MCF 10A (cell line): Measurements from ENCODE around the gene CCDC12. TPM values are rescaled to one million over a fixed set of nuclear protein-coding genes. Genes with fewer than 3 reads are reported as not detected.

Source experiments
- BruUV-seq: library from RNA; stranded (reverse); fragments of 400-500 nt; replicated peaks from 2 replicates; lab custom pipeline; 2021; lab: Mats Ljungman, UMichigan
- CTCF ChIA-PET: fragments of 300-600 bp; sonication (Branson Sonifier 250); formaldehyde crosslinking; extraction: SDS; loops from one replicate; lab custom pipeline; 2021; ENCODE audit warnings: antibody characterized with exemption, inconsistent platforms; lab: Yijun Ruan, JAX
- POLR2A ChIA-PET: fragments of 300-600, 350-650 bp; sonication (Branson Sonifier 250); formaldehyde crosslinking; extraction: SDS; loops from one replicate; lab custom pipeline; 2020; ENCODE audit warnings: antibody characterized with exemption, inconsistent platforms; lab: Yijun Ruan, JAX
- DNase-seq: peaks from one replicate; pipeline ENCODE4 v3.0.0-alpha.2; 2018; ENCODE audit not compliant: unreplicated experiment
- H3K27ac Mint-ChIP-seq: one replicate; pipeline ENCODE4 v1.8.0; 2022; ENCODE audit warnings: mild to moderate bottlenecking, low read depth, mixed read lengths; ENCODE audit not compliant: unreplicated experiment
- H3K27me3 Mint-ChIP-seq: one replicate; pipeline ENCODE4 v1.8.0; 2022; ENCODE audit warnings: mixed read lengths; ENCODE audit not compliant: insufficient read depth, unreplicated experiment
- H3K36me3 Mint-ChIP-seq: one replicate; pipeline ENCODE4 v1.8.0; 2022; ENCODE audit warnings: mild to moderate bottlenecking, moderate library complexity, mixed read lengths; ENCODE audit not compliant: insufficient read depth, unreplicated experiment
- H3K4me1 Mint-ChIP-seq: one replicate; pipeline ENCODE4 v1.8.0; 2022; ENCODE audit warnings: mixed read lengths; ENCODE audit not compliant: insufficient read depth, unreplicated experiment
- H3K4me3 Mint-ChIP-seq: one replicate; pipeline ENCODE4 v1.8.0; 2022; ENCODE audit warnings: mild to moderate bottlenecking, moderate library complexity, mixed read lengths; ENCODE audit not compliant: unreplicated experiment
- H3K9me3 Mint-ChIP-seq: one replicate; pipeline ENCODE4 v1.8.0; 2022; ENCODE audit warnings: mixed read lengths; ENCODE audit not compliant: unreplicated experiment
- CTCF ChIP-seq: fragments of 200-600 bp; IDR thresholded peaks from one replicate; pipeline ENCODE4 v1.8.0; 2022; ENCODE audit warnings: antibody characterized with exemption, mild to moderate bottlenecking; ENCODE audit not compliant: unreplicated experiment
- intact Hi-C: fragments of 100-400 bp; cut with micrococcal nuclease; formaldehyde crosslinking; loops from 2 replicates; pipeline ENCODE4 v1.14.1; 2022
- total RNA-seq: library from RNA; stranded (reverse); gene quantifications from 2 replicates; pipeline ENCODE4 v1.2.3, GENCODE V29; 2022

Gene CCDC12
- total RNA-seq, 1 experiment from 2014 or later: 45.9 TPM

- no peaks in the 10 kb centered on the region for H3K9me3 Mint-ChIP-seq
- no TSS peak for BruUV-seq
- POLR2A ChIA-PET: no interaction called here
- CTCF ChIA-PET: interaction anchor here (0.6 to 1.4 kb wide), 2 partner anchors 20 to 22 kb away, joined by 3 to 6 read pairs; no protein-coding TSS in a partner anchor
- intact Hi-C loops: no loop called here
- peaks cover 6% of the 10 kb centered on the region for H3K36me3 Mint-ChIP-seq
- H3K4me3 Mint-ChIP-seq: no peak overlapping the region
- no peak overlapping the region for H3K27ac Mint-ChIP-seq
- H3K27me3 Mint-ChIP-seq: peaks cover 23% of the 10 kb centered on the region
- DNase-seq: no peak
- TF ChIP-seq CTCF: no peak
- H3K4me1 Mint-ChIP-seq: no peaks in the 10 kb centered on the region
Observed at GRCh38 chr3:46889381-46890110, 87.0 kb downstream of the CCDC12 start.

GRCh38 chr3:46888705-46889104, 87.8 kb downstream of the CCDC12 start:
- Mint-ChIP-seq H3K27me3 (peaks cover 32% of the 10 kb centered on the region), H3K4me3 (no peak overlapping the region), H3K27ac (no peak overlapping the region), H3K9me3 (no peaks in the 10 kb centered on the region), H3K36me3 (peaks cover 6% of the 10 kb centered on the region), H3K4me1 (no peaks in the 10 kb centered on the region)
- ChIA-PET CTCF (interaction anchor here (0.7 to 1.4 kb wide), 2 partner anchors 21 to 22 kb away, joined by 3 to 6 read pairs; no protein-coding TSS in a partner anchor), POLR2A (no interaction called here)
- intact Hi-C loops: no loop called here
- no peak for TF ChIP-seq CTCF
- DNase-seq: no peak
- BruUV-seq: no TSS peak

- no peaks in the 10 kb centered on the region for H3K4me1 Mint-ChIP-seq
- no peak overlapping the region for H3K27ac Mint-ChIP-seq
- no TSS peak for BruUV-seq
- intact Hi-C loops: no loop called here
- DNase-seq: no peak
- no peak for TF ChIP-seq CTCF
- H3K36me3 Mint-ChIP-seq: peaks cover 6% of the 10 kb centered on the region
- no peak overlapping the region for H3K4me3 Mint-ChIP-seq
- H3K9me3 Mint-ChIP-seq: no peaks in the 10 kb centered on the region
- peaks cover 34% of the 10 kb centered on the region for H3K27me3 Mint-ChIP-seq
- POLR2A ChIA-PET: no interaction called here
- CTCF ChIA-PET: interaction anchor here (0.6 to 1.7 kb wide), 3 partner anchors 10 to 242 kb away, joined by 3 read pairs; partner anchors contain the start of gene PTH1R
Observed at GRCh38 chr3:46887980-46888494, 88.5 kb downstream of the CCDC12 start.

GRCh38 chr3:46885612-46886011, 90.9 kb downstream of the CCDC12 start:
- no peak for TF ChIP-seq CTCF
- Mint-ChIP-seq H3K27me3 (peaks cover 26% of the 10 kb centered on the region), H3K36me3 (peaks cover 6% of the 10 kb centered on the region), H3K27ac (no peak overlapping the region), H3K4me1 (no peaks in the 10 kb centered on the region), H3K4me3 (no peak overlapping the region), H3K9me3 (no peaks in the 10 kb centered on the region)
- no TSS peak for BruUV-seq
- CTCF ChIA-PET: interaction anchor here (1.7 to 1.9 kb wide), 2 partner anchors 9 to 19 kb away, joined by 9 read pairs; no protein-coding TSS in a partner anchor
- POLR2A ChIA-PET: interaction anchor here (0.7 kb wide), 1 partner anchor 9 kb away, joined by 3 read pairs; no protein-coding TSS in a partner anchor
- intact Hi-C loops: no loop called here
- DNase-seq: no peak
